ENCODE results near the gene SENP2.
"Not testable (repeated sequence)": the region's sequence is repeated elsewhere in the genome, so short reads cannot be mapped to it uniquely, and the experiment has no call there.

The SENP2 gene

DNA sequence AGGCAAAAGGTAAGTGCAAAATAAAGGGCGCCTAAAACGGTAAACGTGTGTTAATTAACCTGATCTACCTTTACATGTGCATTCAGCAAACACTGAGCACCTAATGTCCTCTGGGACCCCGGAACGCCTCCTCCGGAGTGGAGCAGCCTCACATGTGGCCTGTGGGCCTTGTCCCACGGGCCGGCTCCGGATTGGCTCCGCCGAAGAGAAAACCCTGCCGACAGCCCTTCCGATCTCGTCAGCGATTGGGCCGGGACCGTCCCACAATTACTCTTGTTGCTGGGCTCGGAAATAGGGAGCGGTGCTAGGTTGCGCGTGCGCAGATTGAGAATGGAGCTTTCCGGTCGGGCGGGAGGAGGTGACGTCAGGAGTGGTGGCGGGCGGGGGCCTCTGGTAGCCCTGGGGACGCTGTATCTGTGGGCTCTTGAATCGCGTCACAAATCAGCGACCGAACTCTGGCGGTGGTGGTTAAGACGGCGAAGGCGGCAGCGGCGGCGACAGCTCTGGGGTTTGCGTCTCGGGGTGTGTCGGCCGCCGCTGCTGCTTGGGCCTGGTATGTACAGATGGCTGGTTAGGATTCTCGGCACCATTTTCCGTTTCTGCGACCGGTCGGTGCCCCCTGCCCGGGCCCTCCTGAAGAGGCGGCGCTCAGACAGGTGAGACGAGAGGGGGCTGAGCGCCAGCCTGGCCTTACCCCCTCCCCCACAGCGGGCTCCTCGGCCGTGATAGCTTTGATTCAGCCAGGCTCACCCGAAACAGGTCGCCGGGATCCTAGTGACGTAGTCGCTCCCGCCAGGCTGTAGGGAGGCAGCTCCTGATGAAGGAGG is at the start of gene SENP2:
SENP2 (plus strand) TSS at position 437 of the 827 bp plus-strand sequence; CDS start at position 556, 119 bp downstream.
- DNase-seq: peak; percentile 100

- DNase-seq: no peak
Measured at GRCh38 chr3:185537369-185537970, 48.6 kb upstream of the SENP2 start.

GRCh38 chr3:185539934-185540333 is 46.2 kb upstream of the SENP2 start:
- no peak for DNase-seq

DNA sequence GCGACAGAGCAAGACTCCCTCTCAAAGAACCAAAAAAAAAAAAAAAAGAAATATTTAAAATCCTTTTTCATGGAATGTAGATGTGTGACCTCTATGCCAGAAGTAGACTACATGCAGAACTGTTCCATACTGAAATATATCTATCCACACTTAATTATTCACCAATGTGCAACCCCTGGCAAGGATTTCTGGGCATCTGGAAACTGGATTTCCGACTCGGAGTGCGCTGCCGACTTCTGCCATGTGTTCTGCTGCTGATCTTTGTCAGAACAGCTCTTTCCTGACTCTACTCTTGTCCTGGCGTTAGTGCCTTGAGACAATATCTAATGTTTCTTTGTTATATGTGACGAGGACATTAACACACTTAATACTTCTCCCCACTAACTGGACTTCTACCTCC is 45.4 kb upstream of the SENP2 start:
- no peak for DNase-seq

- peak; percentile 14 for DNase-seq
Measured at GRCh38 chr3:185549122-185549521, 37.0 kb upstream of the SENP2 start.

DNA sequence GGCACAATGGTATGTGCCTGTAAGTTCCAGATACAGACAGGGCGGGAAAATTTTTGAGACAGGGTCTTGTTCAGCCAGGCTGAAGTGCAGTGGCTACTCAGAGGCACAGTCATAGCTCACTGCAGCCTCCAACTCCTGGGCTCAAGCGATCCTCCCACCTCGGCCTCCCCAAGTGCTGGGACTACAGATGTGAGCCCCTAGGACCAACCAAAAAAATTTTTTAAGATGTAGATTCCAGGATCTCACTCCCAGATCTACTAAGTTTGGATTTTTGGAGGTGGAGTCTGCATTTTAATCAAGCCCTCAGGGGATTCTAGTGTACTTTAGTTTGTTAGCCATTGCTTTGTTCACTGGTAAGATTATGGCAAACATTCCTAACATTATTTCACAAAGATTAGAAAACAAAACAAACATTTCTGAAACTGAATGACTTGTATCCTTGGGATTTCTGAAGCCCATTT is 36.4 kb upstream of the SENP2 start:
- DNase-seq: no peak

- no peak for DNase-seq
Measured at GRCh38 chr3:185552358-185552877, 33.7 kb upstream of the SENP2 start, which contains the start of gene LIPH. Gene LIPH (minus strand): TSS chr3:185552588. CDS start chr3:185552471, 117 bp downstream.

DNA sequence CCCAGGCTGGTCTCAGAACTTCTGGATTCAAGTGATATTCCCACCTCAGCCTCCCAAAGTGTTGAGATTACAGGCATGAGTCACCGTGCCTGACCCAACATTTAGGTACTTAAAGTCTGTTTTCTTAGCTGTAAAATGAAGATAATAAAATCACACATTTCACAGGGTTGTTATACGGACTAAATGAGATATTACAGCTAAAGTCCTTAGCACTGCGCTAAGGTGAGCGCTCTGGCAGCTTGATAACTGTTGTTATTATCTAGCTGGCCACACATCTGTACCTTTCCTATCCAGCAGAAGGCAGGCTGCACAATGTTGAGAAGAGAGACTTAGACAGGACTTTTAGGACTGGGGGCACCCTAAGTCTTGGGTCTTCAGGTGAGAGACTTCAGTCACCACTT is 31.0 kb upstream of the SENP2 start:
- DNase-seq: no peak

- no peak for DNase-seq
Measured at GRCh38 chr3:185555860-185556347, 30.2 kb upstream of the SENP2 start.

DNA sequence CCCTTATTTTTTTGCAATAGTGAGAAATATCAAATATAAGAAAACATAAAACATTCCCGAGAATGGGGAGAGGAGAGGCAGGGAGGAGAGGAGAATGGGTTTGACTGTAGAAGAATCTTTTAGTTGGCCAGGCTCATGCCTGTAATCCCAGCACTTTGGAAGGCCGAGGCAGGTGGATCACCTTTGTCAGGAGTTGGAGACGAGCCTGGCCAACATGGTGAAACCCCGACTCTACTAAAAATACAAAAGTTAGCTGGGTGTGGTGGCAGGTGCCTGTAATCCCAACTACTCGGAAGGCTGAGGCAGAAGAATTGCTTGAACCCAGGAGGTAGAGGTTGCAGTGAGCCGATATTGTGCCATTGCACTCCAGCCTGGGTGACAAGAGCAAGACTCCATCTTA is 29.5 kb upstream of the SENP2 start:
- DNase-seq: not testable (repeated sequence)

DNA sequence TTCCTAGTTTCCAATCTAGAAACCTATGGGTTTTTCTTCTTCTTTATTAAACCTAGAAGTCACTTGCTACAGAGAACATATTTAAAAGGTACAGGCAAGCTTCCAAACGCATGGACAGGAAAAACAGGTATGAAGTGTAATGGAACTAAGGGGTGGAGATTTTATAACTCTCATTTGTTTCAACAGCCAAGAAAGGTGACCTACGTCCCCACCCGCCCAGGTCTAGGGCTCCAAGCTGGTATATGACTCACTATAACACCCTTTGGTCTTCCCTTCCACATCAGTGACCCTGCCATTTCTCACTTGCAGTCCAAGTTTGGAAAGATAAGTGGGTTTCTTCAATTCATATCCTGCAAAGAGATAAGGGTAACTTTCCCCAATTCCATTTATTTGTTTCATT is 27.7 kb upstream of the SENP2 start:
- no peak for DNase-seq

DNA sequence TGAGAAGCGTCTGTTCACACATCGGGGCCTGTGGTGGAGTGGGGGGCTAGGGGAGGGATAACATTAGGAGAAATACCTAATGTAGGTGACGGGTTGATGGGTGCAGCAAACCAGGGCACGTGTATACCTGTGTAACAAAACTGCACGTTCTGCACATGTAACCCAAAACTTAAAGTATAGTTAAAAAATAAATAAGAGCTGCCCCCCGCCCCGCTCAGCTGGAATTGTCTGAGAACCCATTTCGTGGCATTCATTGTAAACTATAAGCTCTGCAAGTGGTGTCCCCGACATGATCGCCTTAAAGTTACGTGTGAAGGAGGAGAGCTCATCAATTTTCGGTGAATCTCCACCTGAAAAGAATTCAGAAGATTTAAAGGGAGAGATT is 26.4 kb upstream of the SENP2 start:
- no peak for DNase-seq

DNA sequence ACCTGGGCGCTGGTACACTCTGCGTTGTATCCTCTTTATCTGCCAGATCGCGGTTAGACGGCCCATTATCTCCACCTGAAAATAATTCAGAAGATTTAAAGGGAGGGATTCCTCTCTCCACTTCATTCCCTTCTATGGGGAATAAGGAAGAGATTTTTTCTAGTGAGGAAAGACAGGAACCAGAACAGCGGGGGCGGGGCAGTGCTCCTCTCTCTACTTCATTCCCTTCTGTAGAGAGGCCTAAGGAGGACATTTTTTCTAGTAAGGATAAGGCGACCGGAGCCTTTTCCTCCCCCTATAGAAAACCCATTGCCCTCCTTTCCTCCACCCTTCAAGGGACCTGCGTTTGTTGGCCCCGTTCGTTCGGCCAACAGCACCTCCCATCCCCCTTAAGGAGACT is 25.4 kb upstream of the SENP2 start:
- no peak for DNase-seq

DNA sequence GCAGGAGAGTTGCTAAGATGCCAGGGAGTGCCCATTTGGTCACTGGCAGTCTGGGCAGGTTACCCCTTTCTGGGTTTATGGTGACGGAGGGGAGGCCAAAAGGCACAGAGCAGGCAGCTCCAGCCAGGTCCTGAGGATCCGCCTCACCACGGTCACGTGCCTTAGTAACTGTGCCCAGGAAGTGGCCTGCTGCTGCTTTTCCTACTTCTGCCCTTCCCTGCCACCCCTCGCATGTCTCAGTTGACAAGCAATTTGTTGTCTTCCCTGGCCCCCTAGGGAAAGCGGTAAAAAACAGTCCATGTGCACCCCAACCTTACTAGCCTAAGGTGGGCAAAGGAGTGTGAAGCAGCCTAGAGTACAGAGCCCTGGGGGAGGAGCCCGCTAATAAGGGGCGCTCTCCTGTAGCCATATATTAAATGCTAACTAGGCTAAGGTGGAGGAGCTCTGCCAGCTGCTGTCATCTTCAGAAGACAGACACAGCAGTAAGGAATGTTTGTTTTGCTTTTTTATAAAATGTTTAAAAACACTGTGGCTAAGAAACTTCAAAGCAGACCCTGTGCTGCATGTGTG is 24.6 kb upstream of the SENP2 start:
- DNase-seq: no peak

- no peak for DNase-seq
Measured at GRCh38 chr3:185561958-185562357, 24.1 kb upstream of the SENP2 start.

- DNase-seq: no peak
Measured at GRCh38 chr3:185572183-185572582, 13.9 kb upstream of the SENP2 start.

DNA sequence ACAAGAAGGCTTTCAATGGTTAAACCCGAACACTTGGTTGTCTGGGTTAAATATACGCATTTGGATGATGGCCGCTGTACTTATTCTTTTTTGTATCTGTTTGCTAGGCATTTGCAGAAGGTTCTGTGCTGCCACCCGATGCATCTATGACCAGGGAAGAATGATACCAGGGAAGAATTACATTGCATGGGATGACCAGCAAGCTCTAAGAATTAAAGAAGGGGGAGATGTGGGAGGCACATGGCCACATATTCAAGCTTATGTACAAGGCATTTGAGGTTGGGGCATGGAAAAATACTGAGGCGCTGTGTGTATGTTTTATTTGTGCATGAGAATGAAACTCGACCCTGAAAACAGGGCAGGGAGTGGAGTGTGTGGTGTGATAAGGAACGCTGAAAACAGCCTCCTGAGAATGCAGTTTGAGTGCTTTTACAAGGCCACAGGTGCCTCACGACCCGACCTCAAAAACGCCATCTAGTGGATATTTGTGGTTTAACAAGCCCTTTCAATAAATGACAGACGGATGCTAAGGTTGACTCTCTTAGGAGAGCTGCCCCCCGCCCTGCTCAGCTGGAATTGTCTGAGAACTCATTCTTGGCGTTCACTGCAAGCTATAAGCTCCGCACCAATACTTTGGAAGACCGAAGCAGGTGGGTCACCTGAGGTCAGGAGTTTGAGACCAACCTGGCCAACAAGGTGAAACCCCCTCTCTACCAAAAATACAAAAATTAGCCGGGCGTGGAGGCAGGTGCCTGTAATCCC is 10.8 kb upstream of the SENP2 start:
- DNase-seq: peak; percentile 64

GRCh38 chr3:185582236-185582635 is 3.9 kb upstream of the SENP2 start:
- DNase-seq: no peak

DNA sequence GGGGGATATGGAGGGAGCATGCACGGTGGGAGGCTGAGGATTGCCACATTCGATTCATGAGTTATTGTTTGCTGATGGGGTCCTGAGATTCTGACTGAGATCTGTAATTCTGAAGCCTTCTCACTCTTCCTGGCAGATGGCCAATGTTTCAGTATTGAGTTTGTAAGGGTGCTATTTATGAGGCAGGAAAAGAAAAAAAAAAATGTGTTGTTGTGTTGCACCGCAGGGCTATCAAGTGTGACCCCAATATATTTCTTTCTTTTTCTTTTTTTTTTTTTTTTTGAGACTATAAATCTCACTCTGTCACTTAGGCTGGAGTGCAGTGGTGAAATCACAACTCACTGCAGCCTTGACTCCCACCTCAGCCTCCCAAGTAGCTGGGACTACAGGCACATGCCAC is 3.2 kb upstream of the SENP2 start:
- no peak for DNase-seq

- DNase-seq: no peak
Measured at GRCh38 chr3:185583925-185584324, 2.2 kb upstream of the SENP2 start.

DNA sequence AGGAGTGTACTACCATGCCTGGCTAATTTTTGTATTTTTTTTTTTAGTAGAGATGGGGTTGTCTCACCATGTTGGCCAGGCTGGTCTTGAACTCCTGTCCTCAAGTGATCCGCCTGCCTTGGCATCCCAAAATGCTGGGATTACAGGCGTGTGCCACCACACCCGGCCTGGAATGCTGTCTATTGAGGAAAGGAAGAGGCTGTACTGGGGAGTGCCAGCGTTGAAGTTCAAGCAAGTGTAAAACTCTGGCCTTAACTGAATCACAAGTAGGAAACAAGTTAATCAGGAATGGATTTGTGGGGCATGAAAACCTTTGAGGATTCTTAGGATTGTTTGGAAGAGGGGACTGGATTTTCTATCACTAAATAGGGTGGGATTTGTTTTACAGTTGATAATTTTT is 1.4 kb upstream of the SENP2 start:
- no peak for DNase-seq

DNA sequence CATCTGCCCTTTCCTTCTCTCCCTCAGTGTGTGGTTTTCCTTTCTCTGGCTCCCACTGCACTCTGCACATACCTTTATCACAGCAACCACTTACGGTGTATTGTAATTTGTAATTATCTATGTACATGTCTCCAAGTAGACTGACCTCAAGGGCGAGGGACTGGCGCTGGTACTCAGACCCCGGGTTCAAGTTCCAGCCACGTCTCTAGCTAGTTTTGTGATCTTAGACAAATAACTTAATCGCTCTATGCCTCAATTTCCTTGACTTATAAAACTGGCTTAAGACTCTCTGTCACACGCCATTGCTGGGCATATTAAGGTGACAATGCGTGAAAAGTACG is 607 bp upstream of the SENP2 start:
- no peak for DNase-seq

- DNase-seq: no peak
Measured at GRCh38 chr3:185586686-185587039, 568 bp downstream of the SENP2 start.

All from COR-L47 (cell line).